HG02943 (cell line): Measurements from ENCODE around the gene UPP2.

ENCODE experiments used
- ATAC-seq: cut with Tn5 transposase; IDR thresholded peaks from one replicate; pipeline ENCODE4 v1.9.1; 2021; ENCODE audit warnings: mild to moderate bottlenecking, low read depth, moderate library complexity; ENCODE audit not compliant: unreplicated experiment

UPP2 gene

DNA sequence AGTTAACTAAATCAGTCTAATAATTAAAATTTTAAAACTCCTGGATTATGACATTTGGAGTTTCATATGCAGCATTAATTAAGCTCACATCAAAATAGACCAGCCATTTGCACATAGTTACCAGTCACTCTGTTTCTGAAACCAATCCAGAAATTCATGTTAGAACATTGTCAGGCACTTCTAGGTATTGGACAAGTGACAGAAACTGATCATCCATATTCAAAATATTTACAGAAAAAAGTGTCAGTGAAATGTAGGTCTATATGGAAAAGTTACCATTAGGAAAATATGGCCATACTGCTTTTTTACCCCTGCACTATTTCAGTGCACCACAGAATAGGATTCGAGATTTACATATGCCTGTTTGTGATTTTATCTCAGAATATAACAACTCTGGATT, 33.4 kb downstream of the UPP2 start:
- no peak for ATAC-seq

DNA sequence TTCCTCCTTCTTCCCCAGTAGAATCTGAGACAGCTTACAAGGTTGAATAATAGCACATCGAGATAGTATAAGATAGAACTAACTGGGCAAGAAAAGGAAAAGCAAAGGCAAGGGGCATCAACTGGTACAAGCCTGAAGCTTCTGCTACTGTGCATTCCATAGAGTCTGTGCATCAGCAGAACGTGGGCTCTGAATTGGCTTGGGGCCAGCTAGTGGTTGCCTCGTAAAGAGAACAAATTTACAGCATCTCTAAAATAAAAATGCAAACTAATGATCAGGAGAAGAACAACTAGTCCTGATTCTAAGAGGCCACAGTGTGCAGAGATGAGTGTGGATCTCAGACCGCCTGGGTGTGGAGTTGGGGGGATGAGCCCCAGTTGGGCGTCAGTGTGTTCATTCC, 36.6 kb downstream of the UPP2 start:
- ATAC-seq = no peak

DNA sequence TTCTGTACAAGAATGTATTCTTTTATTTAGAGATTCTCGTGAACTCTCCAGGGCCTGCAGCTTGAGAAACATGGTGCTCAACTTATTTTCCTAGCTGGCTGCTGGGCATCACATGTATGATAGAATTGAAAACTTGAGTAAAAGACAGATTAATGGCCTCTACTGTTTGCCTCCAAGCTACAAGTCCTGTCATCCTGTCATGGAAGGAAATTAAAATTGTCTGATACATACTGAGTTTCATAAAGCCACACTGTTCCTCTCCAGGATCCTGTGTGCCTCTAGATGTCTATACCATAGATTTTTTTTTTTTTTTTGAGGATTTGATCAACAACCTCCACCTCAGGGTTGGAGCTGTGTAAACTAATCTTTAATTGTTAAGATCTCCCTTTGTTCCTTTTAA, 38.5 kb downstream of the UPP2 start:
- no peak for ATAC-seq

DNA sequence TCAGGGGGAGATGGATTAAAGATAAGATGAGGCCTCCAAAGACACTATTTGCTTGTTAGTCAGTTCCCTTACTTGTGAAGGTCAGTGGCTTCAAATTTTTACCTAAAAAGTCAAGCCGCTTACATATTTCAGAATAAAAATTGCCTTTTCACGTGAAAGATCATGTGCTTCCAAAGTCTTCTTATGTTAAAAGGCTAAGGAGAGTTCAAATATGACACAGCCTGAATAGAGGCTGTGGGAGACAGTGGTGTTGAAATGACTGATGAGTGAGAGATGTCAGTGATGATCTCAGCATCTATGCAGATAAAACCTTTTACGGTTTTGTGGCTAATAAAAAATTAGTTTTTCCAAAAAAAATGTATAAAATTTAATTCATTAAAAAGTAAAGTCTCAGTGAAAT, 40.5 kb downstream of the UPP2 start:
- no peak for ATAC-seq

DNA sequence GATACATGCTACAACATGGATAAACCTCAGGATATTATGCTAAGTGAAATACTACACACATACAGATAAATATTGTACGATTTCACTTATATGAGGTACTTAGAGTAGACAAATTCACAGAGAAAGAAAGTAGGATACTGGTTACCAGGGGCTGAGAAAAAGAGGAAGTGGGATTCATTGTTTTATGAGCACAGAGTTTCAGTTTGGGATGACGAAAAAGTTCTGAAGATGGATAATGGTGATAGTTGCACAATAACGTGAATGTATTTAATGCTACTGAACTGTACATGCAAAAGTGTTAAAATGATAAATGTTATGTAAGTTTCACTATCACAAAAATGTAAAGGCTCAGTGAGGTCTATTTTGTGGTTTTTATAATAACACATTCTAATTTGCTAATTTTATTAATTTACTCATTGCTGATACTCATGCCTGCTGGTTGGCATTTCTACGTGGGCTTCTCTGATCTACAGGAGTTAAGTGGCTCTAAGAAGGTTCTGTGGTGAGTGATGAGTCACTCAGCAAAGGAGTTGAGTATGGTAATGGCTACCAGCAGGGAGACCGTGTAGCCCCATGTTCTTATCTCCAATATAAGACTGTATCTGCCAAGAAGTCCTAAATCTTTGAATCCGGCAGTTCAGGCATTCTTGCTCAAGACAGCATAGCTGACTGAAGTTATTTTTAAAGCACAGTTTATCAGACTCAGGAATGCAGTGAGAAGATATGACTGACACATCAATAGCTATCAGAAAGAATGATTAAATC, 41.1 kb downstream of the UPP2 start:
- no peak for ATAC-seq

DNA sequence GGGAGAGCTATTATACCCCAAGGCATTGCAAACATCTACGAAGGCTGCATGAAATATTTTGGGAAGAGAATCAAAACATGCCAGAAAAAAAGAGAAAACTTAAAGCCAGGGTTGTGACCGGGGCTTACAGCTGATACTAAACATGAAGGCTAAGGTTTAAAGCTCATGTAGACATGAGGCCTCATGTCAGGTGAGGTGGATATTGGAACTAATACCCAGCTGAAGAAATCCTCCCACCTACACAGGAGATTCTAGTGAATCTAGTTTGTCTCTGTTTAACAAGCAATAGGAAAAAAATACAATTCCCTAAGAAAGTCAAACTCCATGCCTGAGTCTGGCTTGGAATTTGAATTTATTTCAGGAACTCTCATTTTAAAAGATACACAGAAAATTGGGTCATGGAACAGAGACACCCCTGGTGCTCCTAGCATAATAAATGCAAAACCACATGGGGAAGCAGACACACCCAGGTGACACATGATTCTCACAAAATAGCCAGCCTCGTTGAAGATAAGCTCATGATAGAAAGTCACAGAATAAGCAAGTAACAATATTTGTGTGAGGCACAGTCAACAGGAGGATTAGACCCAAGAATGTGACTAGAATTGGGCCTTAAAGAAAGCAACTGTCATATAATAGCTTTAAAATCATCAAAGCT, 42.2 kb downstream of the UPP2 start:
- no peak for ATAC-seq

DNA sequence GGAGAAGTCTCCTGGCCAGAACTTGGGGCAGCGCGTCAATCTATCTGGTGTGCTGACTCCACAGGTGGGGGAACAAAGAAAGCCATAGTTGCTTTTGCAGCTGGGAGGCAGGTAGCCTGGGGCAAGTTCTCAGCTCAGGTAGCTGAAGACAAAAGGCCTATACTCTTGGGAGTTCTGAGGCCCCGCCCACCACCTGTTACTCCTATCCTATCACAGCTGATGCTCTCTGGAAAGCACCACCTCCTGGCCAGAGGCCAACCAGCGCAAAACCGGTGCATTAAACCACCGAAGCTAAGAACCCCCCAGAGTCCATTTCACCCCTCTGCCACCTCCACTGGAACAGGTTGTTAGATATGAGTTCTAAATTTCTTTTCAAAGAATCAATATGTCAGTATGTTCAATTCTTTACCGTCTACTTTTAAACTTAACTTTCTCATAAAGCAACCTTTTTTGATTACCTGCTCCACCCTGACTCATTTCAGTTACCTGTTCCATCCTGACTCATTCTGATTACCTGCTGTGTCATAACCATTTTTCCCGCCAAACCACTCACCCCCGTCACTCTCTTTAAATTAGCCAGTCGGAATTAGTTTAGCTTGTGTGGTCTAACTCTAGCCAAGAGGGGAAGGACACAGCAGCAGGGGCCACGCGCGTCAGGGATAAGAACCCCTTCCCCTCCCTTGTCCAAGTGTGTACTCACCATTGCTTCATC, 43.4 kb downstream of the UPP2 start:
- ATAC-seq = no peak

DNA sequence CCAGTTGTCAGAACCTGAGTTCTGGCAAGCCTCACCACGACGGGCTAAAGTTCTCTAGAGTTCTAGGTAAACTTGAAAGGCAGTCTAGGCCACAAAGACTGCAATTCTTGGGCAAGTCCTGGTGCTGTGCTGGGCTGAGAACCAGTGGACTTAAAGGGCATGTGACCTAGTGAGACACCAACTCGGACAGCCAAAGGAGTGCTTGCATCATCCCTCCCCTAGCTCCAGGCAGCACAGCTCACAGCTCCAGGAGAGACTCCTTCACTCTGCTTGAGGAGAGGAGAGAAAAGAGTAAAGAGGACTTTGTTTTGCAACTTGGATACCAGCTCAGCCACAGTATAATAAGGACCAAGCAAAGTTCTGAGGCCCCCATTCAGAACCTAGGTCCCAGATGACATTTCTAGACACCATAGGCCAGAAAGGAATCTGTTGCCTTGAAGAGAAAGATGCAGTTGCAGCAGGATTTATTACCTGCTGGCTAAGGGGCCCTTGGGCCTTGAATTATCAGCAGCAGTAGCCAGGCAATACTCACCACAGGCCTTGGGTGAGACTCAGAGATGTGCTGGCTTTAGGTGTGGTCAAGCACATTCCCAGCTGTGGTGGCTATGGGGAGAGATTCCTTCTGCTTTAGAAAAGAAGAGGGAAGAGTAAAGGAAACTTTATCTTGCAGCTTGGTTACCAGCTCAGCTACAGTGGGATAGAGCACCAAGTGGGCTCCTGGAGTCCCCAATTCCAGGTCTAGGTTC, 51.8 kb downstream of the UPP2 start:
- no peak for ATAC-seq

DNA sequence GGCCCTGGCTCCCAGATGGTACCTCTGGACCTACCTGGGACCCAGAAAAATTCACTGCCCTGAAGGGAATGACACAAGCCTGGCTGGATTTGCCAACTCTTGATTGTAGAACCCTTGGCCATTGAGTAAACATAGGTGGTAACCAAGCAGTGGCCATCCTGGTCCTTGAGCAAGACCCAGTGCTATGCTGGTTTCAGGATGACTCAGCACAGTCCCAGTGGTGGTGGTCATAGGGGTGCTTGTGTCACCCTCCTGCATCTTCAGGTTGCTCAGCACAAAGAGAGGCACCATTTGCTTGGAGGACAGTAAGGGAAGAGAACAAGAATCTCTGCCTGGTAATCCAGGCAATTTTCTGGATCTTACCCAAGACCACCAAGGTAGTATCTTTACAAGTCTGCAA, 52.9 kb downstream of the UPP2 start:
- ATAC-seq = no peak

DNA sequence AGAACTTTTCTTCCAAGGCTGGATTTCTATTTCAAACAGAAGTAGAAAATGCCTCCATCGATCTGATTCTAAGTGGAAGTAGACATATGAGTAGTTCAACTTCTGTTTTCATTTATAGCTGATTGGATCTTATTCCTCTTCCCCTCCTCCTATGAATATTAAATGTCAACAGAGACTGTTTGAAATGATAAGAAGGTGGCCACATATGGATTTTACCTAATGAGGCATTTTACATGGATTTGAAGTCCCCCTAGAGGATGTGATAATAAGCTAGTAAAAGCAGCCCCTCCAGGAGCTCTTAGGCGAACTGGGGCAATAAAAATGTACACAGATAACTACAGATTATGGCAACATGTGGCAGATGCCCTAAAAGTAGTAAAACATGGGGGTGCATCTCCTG, 71.0 kb downstream of the UPP2 start:
- no peak for ATAC-seq

DNA sequence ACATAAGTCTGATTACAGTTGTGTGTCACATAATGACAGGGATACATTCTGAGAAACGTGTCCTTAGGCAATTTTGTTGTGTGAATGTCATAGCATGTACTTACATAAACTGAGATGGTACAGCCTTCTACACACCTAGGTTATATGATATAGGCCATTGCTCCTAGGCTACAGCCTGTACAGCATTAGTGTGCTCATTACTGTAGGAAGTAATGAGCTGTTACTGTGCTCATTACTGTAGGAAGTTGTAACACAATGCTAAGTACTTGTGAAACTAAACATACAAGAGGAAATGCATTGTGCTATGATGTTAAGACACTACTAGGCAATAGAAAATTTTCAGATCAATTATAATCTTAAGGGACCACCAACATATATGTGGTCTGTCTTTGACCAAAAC, 72.8 kb downstream of the UPP2 start:
- no peak for ATAC-seq

DNA sequence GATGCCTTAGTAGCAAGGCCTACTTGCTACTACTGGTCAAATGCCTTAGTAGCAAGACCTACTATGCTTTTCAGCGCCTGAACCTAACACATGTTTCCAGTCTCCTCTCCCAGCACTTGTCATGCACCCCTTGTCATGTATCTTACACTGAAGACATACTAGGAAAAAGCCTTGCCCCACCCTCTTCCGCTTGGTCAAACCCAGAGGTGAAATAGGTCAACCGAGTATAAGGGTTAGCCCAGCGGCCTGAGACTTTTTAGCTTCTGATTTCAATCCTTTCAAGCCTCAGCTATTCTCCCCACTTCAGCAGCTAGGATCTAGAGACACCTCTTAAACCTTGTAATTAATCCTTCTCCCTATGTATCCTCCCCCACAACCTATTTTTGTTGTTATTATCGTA, 73.3 kb downstream of the UPP2 start:
- no peak for ATAC-seq

DNA sequence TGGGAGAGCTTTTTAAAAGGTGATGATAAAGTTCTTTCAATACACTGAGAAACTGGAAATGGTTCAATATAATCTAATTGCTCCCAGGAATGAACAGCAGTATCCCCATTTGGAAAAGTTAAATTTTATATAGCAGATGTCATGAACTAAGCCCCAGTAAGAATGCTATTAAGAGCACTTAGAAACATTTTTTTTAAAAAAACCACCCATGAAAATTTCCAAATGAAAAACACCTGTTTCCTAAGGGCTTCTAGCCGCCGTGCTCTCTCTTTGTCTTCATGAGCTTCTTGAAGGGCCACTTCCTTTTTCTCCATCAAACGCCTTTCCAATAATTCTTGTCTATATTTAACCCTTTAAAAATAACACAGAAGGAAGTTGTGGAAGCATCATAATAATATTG, 77.0 kb downstream of the UPP2 start:
- no peak for ATAC-seq

DNA sequence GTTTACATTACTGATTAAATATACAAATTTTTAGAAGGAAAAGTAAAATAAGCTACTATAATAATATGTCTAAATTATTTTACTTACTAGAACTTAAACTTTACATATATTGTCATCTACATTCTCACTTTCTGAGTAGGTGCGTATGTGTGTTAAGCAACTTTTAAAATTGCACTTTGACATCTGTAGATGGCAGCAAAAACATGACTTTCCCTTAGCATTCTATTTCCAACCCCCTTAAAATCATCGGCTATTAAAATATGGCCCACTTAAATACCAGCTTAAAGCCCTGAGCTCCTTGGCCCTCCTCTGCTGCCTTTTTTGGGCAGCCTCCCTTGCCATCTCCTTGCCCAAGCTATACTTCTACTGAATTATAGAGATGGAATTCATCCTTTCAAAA, 78.0 kb downstream of the UPP2 start:
- no peak for ATAC-seq

DNA sequence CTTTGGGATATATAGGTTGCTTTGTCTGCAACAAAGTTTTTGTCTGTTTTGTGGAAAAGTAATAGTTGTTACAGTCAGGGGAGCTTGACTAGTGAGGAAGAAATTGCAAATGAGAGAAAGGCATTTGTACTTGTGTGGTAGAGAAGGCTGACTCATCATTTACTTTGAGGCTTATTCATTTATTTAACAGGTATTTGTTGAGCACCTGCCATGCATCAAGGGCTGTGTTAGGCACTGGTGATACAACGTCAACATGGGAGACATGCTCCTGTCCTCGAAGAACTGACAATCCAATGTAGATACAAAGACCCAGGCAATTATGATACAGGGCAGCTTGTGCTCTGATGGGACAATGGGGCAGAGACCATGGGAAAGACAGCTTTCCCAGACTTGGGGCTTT, 79.5 kb downstream of the UPP2 start:
- ATAC-seq = no peak

DNA sequence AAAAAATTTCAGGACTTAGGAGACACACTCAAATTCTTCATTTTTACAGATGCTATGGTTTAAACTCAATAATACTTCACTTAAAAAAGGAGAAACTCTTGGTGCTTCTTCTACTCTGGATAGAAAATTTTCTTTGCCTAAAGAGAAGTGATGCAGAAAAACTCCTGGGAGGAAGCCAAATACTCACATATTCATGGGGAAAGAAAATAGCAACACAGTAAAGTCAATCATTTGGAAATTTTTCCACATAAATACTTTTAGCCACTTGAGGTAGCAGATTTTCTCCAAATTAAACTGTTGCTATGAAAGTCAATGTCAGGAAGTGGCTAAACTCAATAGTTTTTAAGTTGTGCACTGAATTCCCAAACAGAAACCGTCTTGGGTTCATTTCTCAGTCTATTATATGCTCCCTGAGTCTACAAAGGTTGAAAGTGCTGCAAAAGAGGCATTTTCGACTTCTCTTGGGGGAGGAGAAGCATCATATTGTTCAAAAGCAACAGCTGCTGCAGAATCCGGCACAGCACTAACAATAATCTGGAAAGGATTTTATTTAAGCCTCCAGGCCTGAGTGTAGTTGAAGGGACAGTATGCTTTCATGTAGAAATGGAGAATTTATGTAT, 81.1 kb downstream of the UPP2 start:
- ATAC-seq = no peak

DNA sequence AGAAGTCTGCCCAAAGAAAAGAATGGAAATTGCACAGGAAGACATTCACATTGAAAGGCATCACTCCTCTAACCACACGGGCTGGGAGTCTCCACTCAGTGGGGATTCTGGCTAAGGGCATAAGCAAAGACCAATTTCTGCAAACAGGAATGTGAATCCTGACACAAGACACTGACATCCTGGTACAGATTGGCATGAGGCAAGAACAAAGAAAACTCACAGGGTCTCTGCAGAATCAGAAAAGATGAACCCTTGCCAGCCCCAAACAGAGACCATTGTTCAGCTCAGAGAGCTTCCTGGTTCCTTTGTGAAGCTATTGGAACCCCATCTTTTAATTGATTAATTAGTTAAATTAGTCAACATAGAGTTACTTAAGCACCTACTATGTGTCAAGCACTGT, 82.3 kb downstream of the UPP2 start:
- ATAC-seq = no peak

DNA sequence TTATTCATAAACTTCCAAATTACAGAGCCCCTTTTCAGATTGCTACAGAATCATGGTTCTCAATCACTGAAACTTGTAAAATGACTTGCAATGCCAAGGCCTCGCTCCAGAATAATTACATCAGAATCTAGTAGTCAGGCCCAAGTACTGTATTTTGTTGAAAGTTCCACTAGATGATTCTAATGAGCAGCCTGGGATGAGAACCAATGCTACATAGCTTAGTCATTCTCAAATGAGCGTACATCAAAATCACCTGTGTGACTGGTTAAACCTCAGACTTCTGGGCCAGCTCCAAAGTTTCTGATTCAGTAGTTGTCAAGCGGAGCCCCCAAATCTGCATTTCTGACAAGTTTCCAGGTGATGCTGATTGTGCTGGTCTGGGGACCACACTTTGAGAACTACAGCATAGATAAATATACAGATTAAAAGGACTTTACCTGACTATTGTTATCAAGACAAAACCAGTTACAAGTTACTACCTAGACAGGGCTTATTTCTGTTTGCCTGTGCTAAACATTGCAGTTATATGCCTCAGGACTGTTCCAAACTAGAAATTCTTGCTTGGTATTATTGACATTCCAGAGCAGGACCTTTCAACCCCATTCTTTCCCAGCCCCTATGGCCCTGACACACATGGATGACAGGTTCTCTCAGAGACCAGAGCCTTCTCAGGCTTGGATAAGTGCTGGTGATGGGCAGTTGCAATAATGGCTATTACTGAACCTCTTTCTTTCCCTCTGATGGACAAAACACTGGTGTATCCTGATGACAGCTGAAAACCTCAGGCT, 83.1 kb downstream of the UPP2 start:
- no peak for ATAC-seq
